ENCODE results near the gene LGI2.
"Not testable (repeated sequence)": the region's sequence is repeated elsewhere in the genome, so short reads cannot be mapped to it uniquely, and the experiment has no call there.

The LGI2 gene

DNA sequence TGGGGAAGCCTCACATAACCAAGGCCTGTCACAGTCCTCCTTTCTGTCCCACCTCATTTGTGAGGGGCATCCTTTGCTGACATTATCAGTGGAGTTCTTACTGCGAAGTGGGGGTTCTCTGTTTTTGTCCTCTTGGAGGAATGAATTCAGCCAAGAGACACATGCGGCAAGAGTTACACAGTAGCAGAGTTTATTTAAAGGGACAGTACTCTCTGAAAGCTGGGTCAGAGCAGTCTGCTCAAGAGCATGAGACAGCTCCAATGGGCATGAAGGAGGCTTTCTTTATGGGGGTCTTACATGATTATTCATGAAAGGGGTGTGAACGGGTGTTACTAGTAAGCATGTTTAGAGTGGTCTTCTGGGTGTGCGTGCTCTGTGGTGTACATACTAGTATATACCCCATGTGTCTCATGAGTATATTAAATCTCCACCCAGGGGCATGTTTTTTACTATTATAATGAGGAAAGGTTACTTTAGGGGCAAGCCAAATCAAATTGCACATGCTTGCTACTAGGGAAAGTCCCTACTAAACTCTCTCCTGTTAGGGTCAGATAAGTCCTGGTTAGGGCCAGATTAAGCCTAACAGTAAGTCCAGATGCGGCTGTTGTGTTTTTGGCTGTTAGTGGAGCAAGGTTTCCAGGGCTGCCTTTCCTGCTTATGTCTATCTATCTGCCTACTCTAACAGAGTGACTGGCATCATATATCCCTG, 19.8 kb upstream of the LGI2 start:
- no peak for DNase-seq

GRCh38 chr4:25043548-25043947, 12.8 kb upstream of the LGI2 start:
- no peak for DNase-seq

DNA sequence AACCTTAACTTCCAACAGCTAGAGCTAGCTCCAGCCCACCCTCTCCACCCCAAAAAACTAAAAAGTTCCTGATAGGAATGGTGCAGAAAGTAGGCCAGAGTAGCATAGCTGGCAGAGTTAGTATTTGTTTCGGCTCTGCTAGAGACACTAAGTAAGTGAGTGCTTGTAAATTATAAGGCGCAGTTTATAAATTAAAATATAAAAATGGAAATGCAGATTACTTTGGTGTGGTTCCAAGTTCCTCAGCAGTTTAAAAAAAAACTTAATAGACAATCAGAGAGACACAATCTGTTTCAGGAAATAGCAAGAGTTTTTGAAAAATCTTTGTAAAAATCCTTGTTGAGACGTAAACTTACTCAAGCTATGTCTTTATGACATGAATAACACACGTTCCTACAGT, 2.8 kb upstream of the LGI2 start:
- DNase-seq, result no peak

- DNase-seq, result no peak
These were observed 1.4 kb upstream of the LGI2 start for GRCh38 chr4:25032126-25032525.

- no peak for DNase-seq
These were observed 403 bp upstream of the LGI2 start for GRCh38 chr4:25031077-25031621.

DNA sequence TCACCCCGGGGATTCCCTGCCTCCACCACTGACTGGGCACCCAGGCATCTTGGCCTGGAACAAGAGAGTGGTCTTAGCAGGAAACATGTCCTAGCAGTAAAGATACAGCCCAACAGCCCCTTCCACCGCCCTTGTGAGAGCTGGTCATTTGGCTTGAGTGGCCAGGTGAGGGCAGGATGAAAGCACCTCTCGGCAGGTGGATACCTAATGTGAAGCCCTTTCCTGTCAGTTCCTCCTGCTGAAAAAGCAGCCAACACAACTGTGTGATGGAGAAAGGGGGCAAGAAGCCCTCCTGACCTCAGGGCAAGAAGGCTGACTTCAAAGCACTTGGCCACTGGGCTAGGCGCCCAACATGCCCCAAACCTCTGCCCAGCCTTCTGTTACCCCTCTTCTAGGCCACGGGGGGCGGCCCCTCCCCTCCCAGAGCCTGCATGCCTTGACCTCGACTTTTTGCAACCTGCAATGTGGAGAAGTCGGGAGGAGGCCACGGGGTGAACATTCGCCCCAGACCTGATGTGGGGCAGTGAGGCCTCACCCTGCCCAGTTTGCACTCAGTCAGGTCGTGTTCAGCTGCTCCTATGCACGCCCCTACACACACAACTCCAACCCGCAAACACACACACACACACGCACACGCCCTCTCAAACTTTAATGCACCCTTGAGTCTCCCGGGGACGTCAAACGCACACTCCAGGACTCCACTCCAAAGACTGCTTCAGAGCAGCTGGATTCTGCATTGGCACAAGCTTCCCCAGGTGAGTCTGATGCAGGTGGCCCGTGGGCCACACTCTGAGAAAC, 1.1 kb downstream of the LGI2 start:
- DNase-seq, result no peak

- DNase-seq, result no peak
These were observed 1.9 kb downstream of the LGI2 start for GRCh38 chr4:25028851-25029250.

- no peak for DNase-seq
These were observed 8.0 kb downstream of the LGI2 start for GRCh38 chr4:25022766-25023165.

DNA sequence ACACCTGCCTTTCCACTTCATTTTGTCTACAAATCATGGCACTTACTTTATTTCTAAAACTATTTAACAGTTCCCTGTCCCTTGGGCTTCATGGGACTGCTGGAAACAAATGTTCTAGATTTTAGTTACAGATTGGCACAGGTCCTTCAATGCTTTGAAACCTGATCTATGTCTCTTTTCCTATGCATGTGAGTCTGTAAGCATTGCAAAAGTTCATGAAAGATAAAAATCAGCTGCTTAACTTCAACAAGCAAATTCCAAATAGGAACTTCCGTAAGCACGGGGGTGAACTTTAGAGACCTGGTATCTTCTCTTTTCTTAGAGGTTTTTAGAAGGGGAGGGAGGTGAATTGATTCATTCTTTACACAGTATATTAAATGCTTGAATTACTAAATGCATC, 9.5 kb downstream of the LGI2 start:
- no peak for DNase-seq

DNA sequence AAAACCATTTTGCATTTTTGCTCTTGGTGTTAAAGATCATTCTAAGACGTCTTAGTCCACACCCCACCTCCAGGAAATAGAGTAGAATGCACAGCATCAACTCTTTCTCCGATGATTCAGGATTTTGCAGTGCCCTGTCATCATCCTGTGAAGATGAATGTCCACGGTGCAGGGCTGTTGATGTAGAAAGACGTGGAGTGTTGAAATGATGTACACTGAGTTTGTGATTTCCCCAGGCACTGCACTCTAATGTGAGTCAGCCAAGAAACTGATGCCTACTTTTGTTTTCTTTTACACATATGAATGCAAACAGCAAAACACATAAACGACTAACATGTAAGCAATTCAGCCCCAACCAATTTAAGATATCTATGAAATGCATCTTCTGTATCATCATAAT, 10.5 kb downstream of the LGI2 start:
- DNase-seq, result no peak

GRCh38 chr4:25019501-25019900, 11.2 kb downstream of the LGI2 start:
- DNase-seq, result no peak

DNA sequence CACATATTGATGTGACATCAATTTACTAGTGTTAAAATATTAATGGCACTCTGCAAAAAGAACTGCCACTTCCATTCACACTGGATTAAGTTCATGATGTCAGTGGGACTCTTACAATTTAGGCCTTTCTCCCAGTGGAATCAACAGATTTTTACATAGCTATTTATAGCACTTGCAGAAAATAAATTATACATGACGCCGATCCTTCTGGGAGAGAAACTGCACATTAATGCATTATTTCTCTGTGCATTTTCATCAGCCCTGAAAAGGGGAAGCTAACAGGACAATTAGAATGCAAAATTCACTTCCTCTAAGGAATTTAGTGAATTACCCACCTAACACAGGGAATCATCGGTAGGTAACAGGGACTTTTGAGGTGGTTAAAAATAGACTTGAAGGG, 15.7 kb downstream of the LGI2 start:
- no peak for DNase-seq

DNA sequence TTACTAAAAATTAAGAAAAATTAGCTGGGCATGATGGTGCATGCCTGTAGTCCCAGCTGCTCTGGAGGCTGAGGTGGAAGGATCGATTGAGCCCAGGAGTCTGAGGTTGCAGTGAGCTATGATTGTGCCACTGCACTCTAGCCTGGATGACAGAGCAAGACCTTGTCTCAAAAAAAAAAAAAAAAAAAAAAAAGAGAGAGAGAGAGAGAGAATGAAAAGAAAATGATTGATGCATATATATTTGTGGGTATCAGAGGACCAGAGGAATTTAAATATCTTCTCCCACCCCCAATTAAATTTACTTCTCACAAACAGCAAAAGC, 16.1 kb downstream of the LGI2 start:
- DNase-seq, result not testable (repeated sequence)

DNA sequence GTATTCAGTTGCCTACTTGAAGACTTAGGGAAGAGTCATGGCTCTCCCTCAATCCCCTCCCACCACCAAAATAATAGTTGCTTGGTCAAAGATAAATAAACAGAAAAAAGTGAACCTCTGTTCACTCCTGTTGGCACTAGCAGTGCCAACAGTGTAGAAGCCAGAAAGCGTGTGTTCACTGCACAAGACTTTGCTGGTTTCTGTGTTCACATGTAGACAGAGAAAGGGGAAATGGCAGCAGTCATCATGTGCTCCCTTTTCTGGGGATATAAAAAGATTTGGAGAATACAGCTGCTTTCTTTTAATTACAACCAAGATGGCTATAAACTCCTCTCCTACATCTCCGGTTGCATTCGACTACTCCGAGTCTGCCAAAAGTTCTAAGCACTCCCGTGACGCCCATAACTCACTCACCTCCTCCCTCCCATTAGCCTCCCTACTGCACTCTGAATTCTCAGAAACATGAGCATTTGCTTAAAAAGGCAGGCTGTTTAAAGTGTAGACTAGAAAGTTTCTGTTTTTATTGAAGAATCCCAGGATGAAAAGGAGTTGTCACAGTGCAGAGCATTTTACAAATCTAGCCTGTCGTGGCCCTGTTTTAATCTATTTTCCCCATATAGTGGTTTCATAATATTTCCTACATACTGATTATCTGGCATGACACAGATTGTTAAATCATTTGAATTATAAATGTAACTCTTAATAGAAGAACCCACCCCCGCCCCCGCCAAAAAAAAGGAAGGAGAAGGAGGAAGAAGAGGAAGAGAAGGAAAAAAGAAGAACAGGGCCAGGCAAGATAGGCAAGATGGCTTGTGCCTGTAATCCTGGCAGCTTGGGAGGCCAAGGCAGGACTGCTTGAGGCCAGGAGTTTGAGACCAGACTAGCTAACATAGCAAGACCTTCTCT, 16.7 kb downstream of the LGI2 start:
- no peak for DNase-seq

- no peak for DNase-seq
These were observed 18.1 kb downstream of the LGI2 start for GRCh38 chr4:25012655-25013054.

DNA sequence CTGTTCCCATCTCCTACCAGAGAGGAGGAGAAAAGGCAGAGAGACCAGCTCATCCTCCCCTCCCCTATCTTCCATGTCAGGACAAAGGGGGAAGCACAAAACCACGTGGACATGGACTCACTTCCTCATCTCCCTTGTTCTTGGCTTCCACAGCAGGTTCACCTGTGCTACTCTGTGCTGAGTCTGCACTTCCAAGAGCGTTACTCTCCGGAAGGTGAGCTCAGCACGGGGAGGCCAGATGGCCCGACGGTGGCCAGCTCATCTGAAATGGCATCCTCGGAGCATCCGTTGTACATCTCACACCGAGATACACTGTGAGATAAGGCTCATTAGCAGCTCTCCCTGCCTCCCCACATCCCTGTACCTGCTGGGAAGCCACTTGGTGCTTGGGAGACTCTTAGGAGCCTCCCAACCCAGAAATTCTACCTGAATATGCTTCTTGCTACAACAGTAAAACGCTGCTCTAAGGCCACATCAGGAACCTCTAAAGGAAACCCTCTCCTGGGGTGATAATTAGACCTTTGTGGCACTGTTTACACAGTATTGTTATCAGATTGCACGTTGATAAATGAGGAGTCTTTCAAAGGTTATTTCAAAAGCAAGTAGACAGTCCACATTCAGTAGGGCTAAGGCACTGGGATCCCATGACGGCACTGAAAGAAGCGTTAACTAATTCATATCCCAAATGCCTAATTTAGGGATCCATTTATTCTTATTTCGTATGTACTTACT, 19.4 kb downstream of the LGI2 start:
- no peak for DNase-seq

- DNase-seq, result no peak
These were observed 23.1 kb downstream of the LGI2 start for GRCh38 chr4:25007598-25007997.

DNA sequence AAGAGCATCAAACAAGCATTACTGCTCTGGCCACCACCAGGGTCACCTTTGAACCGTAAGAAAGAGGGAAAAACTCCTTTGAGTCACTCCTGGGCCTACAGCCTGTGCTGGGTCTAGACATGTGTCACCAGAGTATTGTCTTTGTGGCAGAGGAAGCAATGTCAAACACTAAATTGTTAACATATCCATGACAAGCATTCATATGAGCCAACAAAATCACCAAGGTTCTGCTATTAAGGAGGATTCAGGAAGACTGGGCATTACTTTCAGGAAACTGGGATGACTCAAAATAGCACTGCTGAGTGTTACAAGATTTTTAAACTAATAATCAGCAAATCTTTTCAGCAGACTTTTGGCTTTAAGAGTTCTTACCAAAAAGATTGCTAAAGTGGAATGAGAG, 28.1 kb downstream of the LGI2 start:
- no peak for DNase-seq

GRCh38 chr4:25001509-25001908, 29.2 kb downstream of the LGI2 start:
- no peak for DNase-seq

DNA sequence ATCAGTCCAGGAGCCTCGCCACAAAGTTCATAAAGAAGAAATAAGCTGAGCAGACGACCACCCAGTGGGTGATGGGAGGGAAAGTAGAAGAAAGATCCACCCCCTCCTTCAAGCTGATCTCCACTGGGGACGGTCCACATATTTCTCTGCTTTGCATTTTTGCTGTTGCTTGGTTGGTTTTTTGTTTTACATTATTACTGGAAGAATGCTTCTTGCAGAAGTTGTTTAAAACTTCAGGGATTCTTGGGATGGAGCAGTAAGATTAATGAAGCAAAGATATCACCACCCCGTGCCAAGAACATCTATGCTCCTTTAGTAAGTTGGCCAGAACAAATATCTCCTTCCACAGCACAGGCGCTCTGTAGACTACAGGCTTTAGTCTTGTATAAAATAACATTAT, 30.1 kb downstream of the LGI2 start:
- no peak for DNase-seq

DNA sequence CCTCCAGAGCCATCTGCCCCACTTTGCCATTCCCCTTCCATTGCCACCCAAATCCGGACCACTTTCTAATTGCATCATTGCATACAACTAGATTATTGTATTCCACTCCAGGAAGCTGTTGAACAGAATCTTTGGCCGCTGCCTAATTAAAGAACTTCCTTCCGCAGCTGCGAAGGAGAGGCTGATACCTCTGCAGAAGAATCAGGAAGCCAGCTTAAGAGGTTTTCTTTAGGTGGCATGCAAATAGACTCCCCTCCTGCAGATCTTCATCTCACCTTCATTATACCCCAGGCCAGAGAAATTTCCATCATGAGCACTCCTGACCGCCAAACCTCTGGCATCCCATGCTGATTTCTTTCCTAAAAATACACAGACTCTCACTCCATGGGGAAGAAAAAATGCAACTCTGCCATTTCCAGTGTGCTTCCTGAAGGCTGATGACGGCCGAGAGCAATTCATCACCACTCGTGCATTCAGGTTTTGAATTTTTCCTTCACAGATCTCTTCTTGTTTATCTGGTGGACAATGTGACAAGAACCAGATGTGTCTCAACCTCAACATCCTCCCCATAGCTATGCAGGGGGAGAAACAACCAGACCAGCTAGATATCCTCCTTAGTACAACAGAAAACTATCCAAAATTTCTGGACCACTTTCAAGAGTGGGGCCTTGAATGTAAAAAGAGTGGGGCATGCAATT, 31.2 kb downstream of the LGI2 start:
- DNase-seq, result no peak

GRCh38 chr4:24995346-24995919, 35.3 kb downstream of the LGI2 start:
- DNase-seq, result no peak
